GM12878 (cell line): Measurements from ENCODE around the gene UNC5B. TPM values are rescaled to one million over a fixed set of nuclear protein-coding genes. Genes with fewer than 3 reads are reported as not detected.

Source experiments
- ATAC-seq: fragments of 200-7000 bp; cut with Tn5 transposase; 3 replicates; pipeline ENCODE4 v1.9.1; 2020; ENCODE audit warnings: mild to moderate bottlenecking, moderate library complexity
- BruUV-seq: library from RNA; stranded (reverse); fragments of 400-500 nt; replicated peaks from 2 replicates; lab custom pipeline; 2021; lab: Mats Ljungman, UMichigan
- CTCF ChIA-PET: fragments of 300-600 bp; sonication (Branson Sonifier 250); formaldehyde crosslinking; extraction: SDS; loops from one replicate; lab custom pipeline; 2021; ENCODE audit warnings: inconsistent platforms; lab: Yijun Ruan, JAX
- POLR2A ChIA-PET: fragments of 350-600 bp; formaldehyde crosslinking; extraction: SDS; loops from one replicate; lab custom pipeline; 2021; ENCODE audit warnings: inconsistent platforms; lab: Charles Lee
- RAD21 ChIA-PET: fragments of 300-600 bp; sonication (Branson Sonifier 250); formaldehyde crosslinking; loops from one replicate; lab custom pipeline; 2023; ENCODE audit warnings: antibody characterized with exemption; ENCODE audit not compliant: unreplicated experiment; lab: Charles Lee
- SMC1A ChIA-PET: fragments of 300-600 bp; sonication (Branson Sonifier 250); formaldehyde crosslinking; loops from one replicate; lab custom pipeline; 2023; ENCODE audit not compliant: unreplicated experiment, uncharacterized antibody; lab: Charles Lee
- DNase-seq: peaks from one replicate; pipeline ENCODE4 v3.0.0-alpha.2; 2011; ENCODE audit warnings: low read depth, low spot score
- FAIRE-seq: peaks from 3 replicates; lab custom pipeline; 2011; peaks lifted over from hg19 to GRCh38; lab: Jason Lieb, UNC
- H2AFZ ChIP-seq: 2 replicates; pipeline ENCODE4 v1.6.0; 2011; ENCODE audit warnings: low read depth, low read length, control low read depth; ENCODE audit not compliant: control insufficient read depth
- H3K27ac ChIP-seq: 2 replicates; pipeline ENCODE4 v1.5.1; 2011; ENCODE audit warnings: control low read depth; ENCODE audit not compliant: control insufficient read depth, insufficient read depth
- H3K27me3 ChIP-seq, 2 experiments: replicated peaks in 1 of 2; 2 replicates each; pipeline versions ENCODE4 v1.6.0 to v1.6.1; 2011; ENCODE audit warnings: low read length in 1 of 2; ENCODE audit not compliant: control insufficient read depth in 2 of 2, insufficient read depth in 2 of 2
- H3K36me3 ChIP-seq, 2 experiments: 2 replicates each; pipeline ENCODE4 v1.5.1; 2011; ENCODE audit warnings: low read length in 1 of 2; ENCODE audit not compliant: control insufficient read depth in 2 of 2, insufficient read depth in 2 of 2
- H3K4me1 ChIP-seq: 2 replicates; pipeline ENCODE4 v1.6.1; 2011; ENCODE audit warnings: mild to moderate bottlenecking, low read length, moderate library complexity, mixed read lengths; ENCODE audit not compliant: control insufficient read depth, insufficient read depth
- H3K4me2 ChIP-seq: 2 replicates; pipeline ENCODE4 v1.6.0; 2011; ENCODE audit warnings: control low read depth; ENCODE audit not compliant: control insufficient read depth, insufficient read depth
- H3K4me3 ChIP-seq: fragments of 200-600 bp; sonication (generic); 2 replicates; pipeline ENCODE4 v1.5.1; 2016
- H3K79me2 ChIP-seq: 2 replicates; pipeline ENCODE4 v1.6.0; 2011; ENCODE audit warnings: low read length; ENCODE audit not compliant: control insufficient read depth, insufficient read depth
- H3K9ac ChIP-seq: 2 replicates; pipeline ENCODE4 v1.8.0; 2011; ENCODE audit warnings: low read length, control low read depth, mixed read lengths; ENCODE audit not compliant: control insufficient read depth, insufficient read depth
- H3K9me3 ChIP-seq: replicated peaks from 3 replicates; pipeline ENCODE4 v1.5.1; 2011; ENCODE audit warnings: mild to moderate bottlenecking, low read length; ENCODE audit not compliant: control insufficient read depth, insufficient read depth
- H4K20me1 ChIP-seq: 2 replicates; pipeline ENCODE4 v1.6.0; 2011; ENCODE audit not compliant: control insufficient read depth, insufficient read depth
- FOXK2 ChIP-seq: fragments of 450-650 bp; IDR thresholded peaks from 2 replicates; pipeline ENCODE4 v1.6.1; 2017; ENCODE audit warnings: mild to moderate bottlenecking, moderate library complexity
- FOXM1 ChIP-seq: IDR thresholded peaks from 2 replicates; pipeline ENCODE4 v1.6.1; 2012; ENCODE audit warnings: low read depth, mild to moderate bottlenecking, inconsistent platforms, low read length, moderate library complexity
- HDAC6 ChIP-seq: fragments of 200-600 bp; sonication (generic); IDR thresholded peaks from one replicate; pipeline ENCODE4 v1.8.0; 2017; ENCODE audit warnings: antibody characterized with exemption; ENCODE audit not compliant: unreplicated experiment
- POLR2A ChIP-seq: IDR thresholded peaks from 2 replicates; pipeline ENCODE4 v1.6.1; 2011; ENCODE audit warnings: low read depth, mild to moderate bottlenecking, low read length
- RELB ChIP-seq: fragments of 450-650 bp; IDR thresholded peaks from 2 replicates; pipeline ENCODE4 v1.6.1; 2017; ENCODE audit warnings: low read depth, mild to moderate bottlenecking, moderate library complexity
- RUNX3 ChIP-seq: IDR thresholded peaks from 2 replicates; pipeline ENCODE4 v1.6.1; 2012; ENCODE audit warnings: low read length, inconsistent platforms
- ZNF217 ChIP-seq: fragments of 450-650 bp; IDR thresholded peaks from 2 replicates; pipeline ENCODE4 v1.6.1; 2017; ENCODE audit warnings: antibody characterized with exemption, mild to moderate bottlenecking
- WGBS: methylation state at CpG from one replicate; pipeline ENCODE4 v1.1.6; 2016; ENCODE audit warnings: low lambda C conversion rate; ENCODE audit not compliant: insufficient replicate concordance, insufficient coverage; ENCODE audit errors: missing lambda C conversion rate; 5-methylcytosine and 5-hydroxymethylcytosine counted together
- in situ Hi-C: fragments of 300-500 bp; cut with MboI; formaldehyde crosslinking; loops from 9 replicates; pipeline ENCODE4 v1.14.3; 2018; ENCODE audit warnings: mixed read lengths
- intact Hi-C: fragments of 100-400 bp; cut with micrococcal nuclease; formaldehyde crosslinking; loops from one replicate; pipeline ENCODE4 v1.14.2; 2022; ENCODE audit not compliant: unreplicated experiment
- polyA plus RNA-seq, 11 experiments: library from polyadenylated mRNA; depleted of rRNA in 4 of 11; unstranded in 6 of 11; stranded (reverse) in 5 of 11; fragments of >200 nt; fragmentation: Nextera tagmentation in 4 of 11; fragmentation: Illumina TruSeq in 1 of 11; extraction: Ambion mirVana in 4 of 11; extraction: Trizol in 1 of 11; gene quantifications; 1 replicate in 1 of 11; 2 replicates in 10 of 11; pipeline versions ENCODE4 v1.2.1 to v1.2.3, GENCODE V29; 2011 to 2016; ENCODE audit warnings: inconsistent platforms in 2 of 11, missing spikeins in 2 of 11, low read depth in 1 of 11
- total RNA-seq, 4 experiments: library from RNA; depleted of rRNA in 3 of 4; stranded (reverse); fragments of >200 nt in 3 of 4; fragmentation: Illumina TruSeq in 1 of 4; extraction: Trizol in 1 of 4; gene quantifications; 2 replicates each; pipeline versions ENCODE4 v1.2.1 to v1.2.3, GENCODE V29; 2013 to 2021

The UNC5B gene
- total and polyA plus RNA-seq, 10 of the 15 experiments (the other 5 are each of a cell fraction or from before 2014, with no cell fraction given), result 0.03 to 0.08 TPM; not detected in 8

GRCh38 chr10:71302451-71302850 lies 90.1 kb downstream of the UNC5B start:
- Histone ChIP-seq H3K4me2 (no peak overlapping the region), H3K27me3 (peaks cover 3 to 5% of the 10 kb centered on the region in 2 experiments; a peak in 2 of 4 replicates), H3K27ac (no peak overlapping the region), H3K9me3 (no peaks in the 10 kb centered on the region), H2AFZ (no peak overlapping the region), H3K36me3 (no peaks in the 10 kb centered on the region), H3K4me1 (no peaks in the 10 kb centered on the region), H3K9ac (no peak overlapping the region), H3K79me2 (no peaks in the 10 kb centered on the region), H4K20me1 (no peaks in the 10 kb centered on the region), H3K4me3 (no peak overlapping the region)
- BruUV-seq, result no TSS peak
- DNase-seq, result no peak
- RAD21 ChIA-PET, result interaction anchor here (1.1 kb wide), 1 partner anchor 12 kb away, joined by 3 read pairs; no protein-coding TSS in a partner anchor
- intact Hi-C loops, result no loop called here
- TF ChIP-seq HDAC6, result no peak
- TF ChIP-seq RELB, result no peak
- TF ChIP-seq FOXK2, result no peak
- no peak for TF ChIP-seq FOXM1
- no peak for TF ChIP-seq RUNX3
- TF ChIP-seq ZNF217, result no peak
- TF ChIP-seq POLR2A, result no peak
- no peak for FAIRE-seq
- in situ Hi-C loops, result no loop called here
- POLR2A ChIA-PET, result no interaction called here
- WGBS, result 4% methylated on average over 4 of the region's 4 CpGs
- CTCF ChIA-PET, result interaction anchor here (0.7 to 1.5 kb wide), 3 partner anchors 10 to 868 kb away, joined by 3 to 6 read pairs (median 3); no protein-coding TSS in a partner anchor
- SMC1A ChIA-PET, result no interaction called here
- no peak for ATAC-seq
